Hepatocyte (in vitro differentiated cells): ENCODE data around the gene ANAPC15. TPM values are rescaled to one million over a fixed set of nuclear protein-coding genes. Genes with fewer than 3 reads are reported as not detected.
"Not testable (repeated sequence)": the region's sequence is repeated elsewhere in the genome, so short reads cannot be mapped to it uniquely, and the experiment has no call there.

ENCODE experiments used
- DNase-seq: peaks from one replicate; pipeline ENCODE4 v3.0.0-alpha.2; 2016; ENCODE audit warnings: low spot score
- H2AFZ ChIP-seq: fragments of 200-600 bp; sonication (generic); 2 replicates; pipeline ENCODE4 v1.6.0; 2016; ENCODE audit warnings: antibody characterized with exemption, mild to moderate bottlenecking
- H3K27ac ChIP-seq: fragments of 200-600 bp; sonication (generic); 2 replicates; pipeline ENCODE4 v1.5.1; 2016; ENCODE audit warnings: mild to moderate bottlenecking
- H3K27me3 ChIP-seq: fragments of 200-600 bp; sonication (generic); 2 replicates; pipeline ENCODE4 v1.6.1; 2016
- H3K36me3 ChIP-seq: fragments of 200-600 bp; sonication (generic); replicated peaks from 2 replicates; pipeline ENCODE4 v1.5.1; 2016; ENCODE audit warnings: low read depth; ENCODE audit not compliant: insufficient read depth
- H3K4me1 ChIP-seq: fragments of 200-600 bp; sonication (generic); 2 replicates; pipeline ENCODE4 v1.5.1; 2016; ENCODE audit warnings: mild to moderate bottlenecking, moderate library complexity; ENCODE audit not compliant: insufficient read depth
- H3K4me2 ChIP-seq: fragments of 200-600 bp; sonication (generic); 2 replicates; pipeline ENCODE4 v1.6.0; 2016
- H3K4me3 ChIP-seq: fragments of 200-600 bp; sonication (generic); 2 replicates; pipeline ENCODE4 v1.5.1; 2016; ENCODE audit warnings: mild to moderate bottlenecking
- H3K79me2 ChIP-seq: fragments of 200-600 bp; sonication (generic); 2 replicates; pipeline ENCODE4 v1.6.0; 2017; ENCODE audit warnings: mild to moderate bottlenecking
- H3K9me2 ChIP-seq: fragments of 200-600 bp; sonication (generic); replicated peaks from 2 replicates; pipeline ENCODE4 v1.6.0; 2017; ENCODE audit warnings: mild to moderate bottlenecking; ENCODE audit not compliant: insufficient read depth
- H3K9me3 ChIP-seq: fragments of 200-600 bp; sonication (generic); 2 replicates; pipeline ENCODE4 v1.5.1; 2016; ENCODE audit warnings: low read depth, mild to moderate bottlenecking
- H4K20me1 ChIP-seq: fragments of 200-600 bp; sonication (generic); 2 replicates; pipeline ENCODE4 v1.6.0; 2016; ENCODE audit warnings: mild to moderate bottlenecking; ENCODE audit not compliant: insufficient read depth, poor library complexity, severe bottlenecking
- CTCF ChIP-seq: fragments of 200-600 bp; sonication (generic); IDR thresholded peaks from 2 replicates; pipeline ENCODE4 v1.5.1; 2016; ENCODE audit warnings: antibody characterized with exemption, mild to moderate bottlenecking; ENCODE audit not compliant: poor library complexity
- EZH2 ChIP-seq: fragments of 200-600 bp; sonication (generic); IDR thresholded peaks from 2 replicates; pipeline ENCODE4 v1.6.1; 2016; ENCODE audit warnings: antibody characterized with exemption, mild to moderate bottlenecking, borderline replicate concordance
- EZH2phosphoT487 ChIP-seq: fragments of 200-600 bp; sonication (generic); IDR thresholded peaks from one replicate; pipeline ENCODE4 v1.6.1; 2018; ENCODE audit warnings: antibody characterized with exemption, mild to moderate bottlenecking, low read depth, moderate library complexity; ENCODE audit not compliant: unreplicated experiment, severe bottlenecking
- WGBS: methylation state at CpG from one replicate; pipeline ENCODE4 v1.1.6; 2016; ENCODE audit warnings: low lambda C conversion rate; ENCODE audit errors: missing lambda C conversion rate; 5-methylcytosine and 5-hydroxymethylcytosine counted together
- polyA plus RNA-seq: library from polyadenylated mRNA; unstranded; fragments of >200 nt; fragmentation: Nextera tagmentation; extraction: Ambion mirVana; gene quantifications from 2 replicates; pipeline ENCODE4 v1.2.1, GENCODE V29; 2016
- total RNA-seq: library from RNA; depleted of rRNA; stranded (reverse); fragments of >200 nt; gene quantifications from 2 replicates; pipeline ENCODE4 v1.2.3, GENCODE V29; 2014

ANAPC15 gene
- total and polyA plus RNA-seq, 2 experiments from 2014 or later = 17.6 to 42.5 TPM

GRCh38 chr11:72155751-72156150, 43.3 kb upstream of the ANAPC15 start:
- Histone ChIP-seq H4K20me1 (no peaks in the 10 kb centered on the region), H3K4me3 (no peak overlapping the region), H3K4me2 (no peak overlapping the region), H2AFZ (no peak overlapping the region), H3K9me3 (no peaks in the 10 kb centered on the region), H3K27me3 (no peaks in the 10 kb centered on the region), H3K9me2 (no peaks in the 10 kb centered on the region), H3K27ac (no peak overlapping the region), H3K79me2 (no peaks in the 10 kb centered on the region), H3K36me3 (no peaks in the 10 kb centered on the region), H3K4me1 (no peaks in the 10 kb centered on the region)
- 90% methylated on average over 4 of the region's 4 CpGs for WGBS
- no peak for DNase-seq
- no peak for TF ChIP-seq EZH2
- no peak for TF ChIP-seq EZH2phosphoT487
- no peak for TF ChIP-seq CTCF

GRCh38 chr11:72154816-72155215, 42.3 kb upstream of the ANAPC15 start:
- WGBS = 92% methylated on average over 3 of the region's 3 CpGs
- Histone ChIP-seq H3K36me3 (no peaks in the 10 kb centered on the region), H4K20me1 (no peaks in the 10 kb centered on the region), H3K4me3 (no peak overlapping the region), H3K79me2 (no peaks in the 10 kb centered on the region), H3K9me2 (no peaks in the 10 kb centered on the region), H3K27me3 (no peaks in the 10 kb centered on the region), H2AFZ (no peak overlapping the region), H3K27ac (no peak overlapping the region), H3K9me3 (no peaks in the 10 kb centered on the region), H3K4me2 (no peak overlapping the region), H3K4me1 (no peaks in the 10 kb centered on the region)
- TF ChIP-seq EZH2 (no peak), EZH2phosphoT487 (no peak), CTCF (no peak)
- no peak for DNase-seq

- not testable (repeated sequence) for DNase-seq, H3K4me1 ChIP-seq, H3K36me3 ChIP-seq, H3K9me2 ChIP-seq, H3K79me2 ChIP-seq, H2AFZ ChIP-seq, H3K27ac ChIP-seq, H4K20me1 ChIP-seq, H3K9me3 ChIP-seq, H3K4me3 ChIP-seq, H3K27me3 ChIP-seq, H3K4me2 ChIP-seq
- WGBS = 86% methylated on average over 5 of the region's 6 CpGs
Measured at GRCh38 chr11:72153874-72154273, 41.4 kb upstream of the ANAPC15 start.

GRCh38 chr11:72150882-72151281, 38.4 kb upstream of the ANAPC15 start:
- Histone ChIP-seq H2AFZ (no peak overlapping the region), H3K9me3 (no peaks in the 10 kb centered on the region), H3K4me3 (no peak overlapping the region), H3K36me3 (no peaks in the 10 kb centered on the region), H3K9me2 (no peaks in the 10 kb centered on the region), H3K79me2 (no peaks in the 10 kb centered on the region), H4K20me1 (no peaks in the 10 kb centered on the region), H3K4me2 (no peak overlapping the region), H3K27me3 (no peaks in the 10 kb centered on the region), H3K4me1 (no peaks in the 10 kb centered on the region), H3K27ac (no peak overlapping the region)
- TF ChIP-seq CTCF (no peak), EZH2 (no peak)
- no peak for DNase-seq
- 83% methylated on average over 4 of the region's 4 CpGs for WGBS
